ENCODE measurements around the gene ARHGAP8. TPM values are rescaled to one million over a fixed set of nuclear protein-coding genes. Genes with fewer than 3 reads are reported as not detected.

The ARHGAP8 gene
- total and polyA plus RNA-seq, 2 experiments from 2014 or later: 62.8 to 64.9 TPM

DNA sequence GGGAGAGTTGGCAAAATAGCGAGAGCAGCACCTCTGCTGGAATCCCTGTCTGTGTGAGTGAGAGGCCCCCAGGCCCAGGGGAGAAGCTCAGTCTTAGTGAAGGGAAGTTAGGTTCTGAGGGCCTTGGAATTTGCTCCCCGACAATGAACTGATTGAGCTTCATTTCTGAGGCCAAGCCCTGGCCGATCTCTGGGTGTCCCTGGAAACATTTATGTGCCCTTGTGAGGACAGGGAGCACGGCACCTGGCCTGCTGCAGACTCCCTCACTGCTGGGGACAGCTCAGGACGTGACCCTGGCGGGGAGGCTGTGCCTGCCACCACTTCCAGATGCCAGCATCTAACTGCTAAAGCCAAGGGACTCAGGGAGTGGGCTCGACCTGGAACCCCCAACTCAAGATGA lies 52.0 kb downstream of the ARHGAP8 start:
- no peaks in the 10 kb centered on the region for H3K79me2 ChIP-seq (replicated peaks; ENCODE audit: insufficient read depth)
- Mint-ChIP-seq H3K27me3 (ENCODE audit: insufficient read depth, low read depth, poor library complexity) (peaks cover 22% of the 10 kb centered on the region), H3K27ac (no peak overlapping the region), H3K9me3 (no peaks in the 10 kb centered on the region; the same call in 2 of the 3 replicates), H3K4me1 (peaks cover 31% of the 10 kb centered on the region), H3K36me3 (ENCODE audit: low read depth) (peaks cover 15% of the 10 kb centered on the region), H3K4me3 (no peak overlapping the region)
- ATAC-seq: no peak
- H3K36me3 ChIP-seq (ENCODE audit: insufficient read depth): no peaks in the 10 kb centered on the region
- H3K27me3 ChIP-seq (ENCODE audit: insufficient read depth): no peaks in the 10 kb centered on the region
- H2AFZ ChIP-seq: no peak overlapping the region
- no peaks in the 10 kb centered on the region for H3K9me2 ChIP-seq (ENCODE audit: insufficient read depth)
- H3K4me1 ChIP-seq (ENCODE audit: insufficient read depth): peaks cover 14% of the 10 kb centered on the region
- H3K27ac ChIP-seq (ENCODE audit: low read depth): no peak overlapping the region
- H3F3A ChIP-seq (replicated peaks; ENCODE audit: low read depth): peaks cover 3% of the 10 kb centered on the region
- H3K4me3 ChIP-seq: no peak overlapping the region
- DNase-seq (ENCODE audit: low spot score): no peak
- TF ChIP-seq EZH2phosphoT487 (IDR thresholded peaks at IDR 0.05; ENCODE audit: unreplicated experiment) (no peak), CREB1 (CRISPR knock-in tag; IDR thresholded peaks at IDR 0.05; ENCODE audit: low read depth) (no peak), ZNF331 (CRISPR knock-in tag; IDR thresholded peaks at IDR 0.05; ENCODE audit: low read depth) (no peak), EZH2 (IDR thresholded peaks at IDR 0.05; ENCODE audit: low read depth, unreplicated experiment) (no peak), STAT1 (IDR thresholded peaks at IDR 0.05; ENCODE audit: unreplicated experiment) (no peak), ZNF114 (CRISPR knock-in tag; IDR thresholded peaks at IDR 0.05) (no peak), NANOG (IDR thresholded peaks at IDR 0.05; ENCODE audit: borderline replicate concordance) (no peak), JUNB (IDR thresholded peaks at IDR 0.05; ENCODE audit: unreplicated experiment) (no peak), POLR2AphosphoS5 (IDR thresholded peaks at IDR 0.05; ENCODE audit: low read depth) (no peak)
- TF ChIP-seq, protein P1, sequence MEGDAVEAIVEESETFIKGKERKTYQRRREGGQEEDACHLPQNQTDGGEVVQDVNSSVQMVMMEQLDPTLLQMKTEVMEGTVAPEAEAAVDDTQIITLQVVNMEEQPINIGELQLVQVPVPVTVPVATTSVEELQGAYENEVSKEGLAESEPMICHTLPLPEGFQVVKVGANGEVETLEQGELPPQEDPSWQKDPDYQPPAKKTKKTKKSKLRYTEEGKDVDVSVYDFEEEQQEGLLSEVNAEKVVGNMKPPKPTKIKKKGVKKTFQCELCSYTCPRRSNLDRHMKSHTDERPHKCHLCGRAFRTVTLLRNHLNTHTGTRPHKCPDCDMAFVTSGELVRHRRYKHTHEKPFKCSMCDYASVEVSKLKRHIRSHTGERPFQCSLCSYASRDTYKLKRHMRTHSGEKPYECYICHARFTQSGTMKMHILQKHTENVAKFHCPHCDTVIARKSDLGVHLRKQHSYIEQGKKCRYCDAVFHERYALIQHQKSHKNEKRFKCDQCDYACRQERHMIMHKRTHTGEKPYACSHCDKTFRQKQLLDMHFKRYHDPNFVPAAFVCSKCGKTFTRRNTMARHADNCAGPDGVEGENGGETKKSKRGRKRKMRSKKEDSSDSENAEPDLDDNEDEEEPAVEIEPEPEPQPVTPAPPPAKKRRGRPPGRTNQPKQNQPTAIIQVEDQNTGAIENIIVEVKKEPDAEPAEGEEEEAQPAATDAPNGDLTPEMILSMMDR (conservative IDR thresholded peaks at IDR 0.05; ENCODE audit: low read depth in 2 of 2): no peak
- TF ChIP-seq, protein P2, sequence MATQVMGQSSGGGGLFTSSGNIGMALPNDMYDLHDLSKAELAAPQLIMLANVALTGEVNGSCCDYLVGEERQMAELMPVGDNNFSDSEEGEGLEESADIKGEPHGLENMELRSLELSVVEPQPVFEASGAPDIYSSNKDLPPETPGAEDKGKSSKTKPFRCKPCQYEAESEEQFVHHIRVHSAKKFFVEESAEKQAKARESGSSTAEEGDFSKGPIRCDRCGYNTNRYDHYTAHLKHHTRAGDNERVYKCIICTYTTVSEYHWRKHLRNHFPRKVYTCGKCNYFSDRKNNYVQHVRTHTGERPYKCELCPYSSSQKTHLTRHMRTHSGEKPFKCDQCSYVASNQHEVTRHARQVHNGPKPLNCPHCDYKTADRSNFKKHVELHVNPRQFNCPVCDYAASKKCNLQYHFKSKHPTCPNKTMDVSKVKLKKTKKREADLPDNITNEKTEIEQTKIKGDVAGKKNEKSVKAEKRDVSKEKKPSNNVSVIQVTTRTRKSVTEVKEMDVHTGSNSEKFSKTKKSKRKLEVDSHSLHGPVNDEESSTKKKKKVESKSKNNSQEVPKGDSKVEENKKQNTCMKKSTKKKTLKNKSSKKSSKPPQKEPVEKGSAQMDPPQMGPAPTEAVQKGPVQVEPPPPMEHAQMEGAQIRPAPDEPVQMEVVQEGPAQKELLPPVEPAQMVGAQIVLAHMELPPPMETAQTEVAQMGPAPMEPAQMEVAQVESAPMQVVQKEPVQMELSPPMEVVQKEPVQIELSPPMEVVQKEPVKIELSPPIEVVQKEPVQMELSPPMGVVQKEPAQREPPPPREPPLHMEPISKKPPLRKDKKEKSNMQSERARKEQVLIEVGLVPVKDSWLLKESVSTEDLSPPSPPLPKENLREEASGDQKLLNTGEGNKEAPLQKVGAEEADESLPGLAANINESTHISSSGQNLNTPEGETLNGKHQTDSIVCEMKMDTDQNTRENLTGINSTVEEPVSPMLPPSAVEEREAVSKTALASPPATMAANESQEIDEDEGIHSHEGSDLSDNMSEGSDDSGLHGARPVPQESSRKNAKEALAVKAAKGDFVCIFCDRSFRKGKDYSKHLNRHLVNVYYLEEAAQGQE (IDR thresholded peaks at IDR 0.05; ENCODE audit: unreplicated experiment): no peak
- TF ChIP-seq, protein P3, sequence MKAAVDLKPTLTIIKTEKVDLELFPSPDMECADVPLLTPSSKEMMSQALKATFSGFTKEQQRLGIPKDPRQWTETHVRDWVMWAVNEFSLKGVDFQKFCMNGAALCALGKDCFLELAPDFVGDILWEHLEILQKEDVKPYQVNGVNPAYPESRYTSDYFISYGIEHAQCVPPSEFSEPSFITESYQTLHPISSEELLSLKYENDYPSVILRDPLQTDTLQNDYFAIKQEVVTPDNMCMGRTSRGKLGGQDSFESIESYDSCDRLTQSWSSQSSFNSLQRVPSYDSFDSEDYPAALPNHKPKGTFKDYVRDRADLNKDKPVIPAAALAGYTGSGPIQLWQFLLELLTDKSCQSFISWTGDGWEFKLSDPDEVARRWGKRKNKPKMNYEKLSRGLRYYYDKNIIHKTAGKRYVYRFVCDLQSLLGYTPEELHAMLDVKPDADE (IDR thresholded peaks at IDR 0.05): no peak
- TF ChIP-seq, protein P4, sequence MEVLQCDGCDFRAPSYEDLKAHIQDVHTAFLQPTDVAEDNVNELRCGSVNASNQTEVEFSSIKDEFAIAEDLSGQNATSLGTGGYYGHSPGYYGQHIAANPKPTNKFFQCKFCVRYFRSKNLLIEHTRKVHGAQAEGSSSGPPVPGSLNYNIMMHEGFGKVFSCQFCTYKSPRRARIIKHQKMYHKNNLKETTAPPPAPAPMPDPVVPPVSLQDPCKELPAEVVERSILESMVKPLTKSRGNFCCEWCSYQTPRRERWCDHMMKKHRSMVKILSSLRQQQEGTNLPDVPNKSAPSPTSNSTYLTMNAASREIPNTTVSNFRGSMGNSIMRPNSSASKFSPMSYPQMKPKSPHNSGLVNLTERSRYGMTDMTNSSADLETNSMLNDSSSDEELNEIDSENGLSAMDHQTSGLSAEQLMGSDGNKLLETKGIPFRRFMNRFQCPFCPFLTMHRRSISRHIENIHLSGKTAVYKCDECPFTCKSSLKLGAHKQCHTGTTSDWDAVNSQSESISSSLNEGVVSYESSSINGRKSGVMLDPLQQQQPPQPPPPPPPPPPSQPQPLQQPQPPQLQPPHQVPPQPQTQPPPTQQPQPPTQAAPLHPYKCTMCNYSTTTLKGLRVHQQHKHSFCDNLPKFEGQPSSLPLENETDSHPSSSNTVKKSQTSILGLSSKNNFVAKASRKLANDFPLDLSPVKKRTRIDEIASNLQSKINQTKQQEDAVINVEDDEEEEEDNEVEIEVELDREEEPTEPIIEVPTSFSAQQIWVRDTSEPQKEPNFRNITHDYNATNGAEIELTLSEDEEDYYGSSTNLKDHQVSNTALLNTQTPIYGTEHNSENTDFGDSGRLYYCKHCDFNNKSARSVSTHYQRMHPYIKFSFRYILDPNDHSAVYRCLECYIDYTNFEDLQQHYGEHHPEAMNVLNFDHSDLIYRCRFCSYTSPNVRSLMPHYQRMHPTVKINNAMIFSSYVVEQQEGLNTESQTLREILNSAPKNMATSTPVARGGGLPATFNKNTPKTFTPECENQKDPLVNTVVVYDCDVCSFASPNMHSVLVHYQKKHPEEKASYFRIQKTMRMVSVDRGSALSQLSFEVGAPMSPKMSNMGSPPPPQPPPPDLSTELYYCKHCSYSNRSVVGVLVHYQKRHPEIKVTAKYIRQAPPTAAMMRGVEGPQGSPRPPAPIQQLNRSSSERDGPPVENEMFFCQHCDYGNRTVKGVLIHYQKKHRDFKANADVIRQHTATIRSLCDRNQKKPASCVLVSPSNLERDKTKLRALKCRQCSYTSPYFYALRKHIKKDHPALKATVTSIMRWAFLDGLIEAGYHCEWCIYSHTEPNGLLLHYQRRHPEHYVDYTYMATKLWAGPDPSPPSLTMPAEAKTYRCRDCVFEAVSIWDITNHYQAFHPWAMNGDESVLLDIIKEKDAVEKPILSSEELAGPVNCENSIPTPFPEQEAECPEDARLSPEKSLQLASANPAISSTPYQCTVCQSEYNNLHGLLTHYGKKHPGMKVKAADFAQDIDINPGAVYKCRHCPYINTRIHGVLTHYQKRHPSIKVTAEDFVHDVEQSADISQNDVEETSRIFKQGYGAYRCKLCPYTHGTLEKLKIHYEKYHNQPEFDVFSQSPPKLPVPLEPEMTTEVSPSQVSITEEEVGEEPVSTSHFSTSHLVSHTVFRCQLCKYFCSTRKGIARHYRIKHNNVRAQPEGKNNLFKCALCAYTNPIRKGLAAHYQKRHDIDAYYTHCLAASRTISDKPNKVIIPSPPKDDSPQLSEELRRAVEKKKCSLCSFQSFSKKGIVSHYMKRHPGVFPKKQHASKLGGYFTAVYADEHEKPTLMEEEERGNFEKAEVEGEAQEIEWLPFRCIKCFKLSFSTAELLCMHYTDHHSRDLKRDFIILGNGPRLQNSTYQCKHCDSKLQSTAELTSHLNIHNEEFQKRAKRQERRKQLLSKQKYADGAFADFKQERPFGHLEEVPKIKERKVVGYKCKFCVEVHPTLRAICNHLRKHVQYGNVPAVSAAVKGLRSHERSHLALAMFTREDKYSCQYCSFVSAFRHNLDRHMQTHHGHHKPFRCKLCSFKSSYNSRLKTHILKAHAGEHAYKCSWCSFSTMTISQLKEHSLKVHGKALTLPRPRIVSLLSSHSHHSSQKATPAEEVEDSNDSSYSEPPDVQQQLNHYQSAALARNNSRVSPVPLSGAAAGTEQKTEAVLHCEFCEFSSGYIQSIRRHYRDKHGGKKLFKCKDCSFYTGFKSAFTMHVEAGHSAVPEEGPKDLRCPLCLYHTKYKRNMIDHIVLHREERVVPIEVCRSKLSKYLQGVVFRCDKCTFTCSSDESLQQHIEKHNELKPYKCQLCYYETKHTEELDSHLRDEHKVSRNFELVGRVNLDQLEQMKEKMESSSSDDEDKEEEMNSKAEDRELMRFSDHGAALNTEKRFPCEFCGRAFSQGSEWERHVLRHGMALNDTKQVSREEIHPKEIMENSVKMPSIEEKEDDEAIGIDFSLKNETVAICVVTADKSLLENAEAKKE (CRISPR knock-in tag; IDR thresholded peaks at IDR 0.05): no peak
- H4K20me1 ChIP-seq (replicated peaks; ENCODE audit: insufficient read depth): peaks cover 7% of the 10 kb centered on the region
- no peak overlapping the region for H3K4me2 ChIP-seq
